NCI-H460 (cell line): ENCODE measurements around the gene MAN1A1. TPM values are rescaled to one million over a fixed set of nuclear protein-coding genes. Genes with fewer than 3 reads are reported as not detected.

Experiments
- DNase-seq: peaks from one replicate; pipeline ENCODE4 v3.0.0-alpha.2; 2016; ENCODE audit warnings: low read depth; ENCODE audit errors: extremely low read depth
- total RNA-seq: library from RNA; depleted of rRNA; stranded (reverse); fragments of >200 nt; shearing (Covaris generic); gene quantifications from 2 replicates; pipeline ENCODE4 v1.2.3, GENCODE V29; 2014

Gene MAN1A1
- total RNA-seq, 1 experiment from 2014 or later: 0.10 TPM

DNA sequence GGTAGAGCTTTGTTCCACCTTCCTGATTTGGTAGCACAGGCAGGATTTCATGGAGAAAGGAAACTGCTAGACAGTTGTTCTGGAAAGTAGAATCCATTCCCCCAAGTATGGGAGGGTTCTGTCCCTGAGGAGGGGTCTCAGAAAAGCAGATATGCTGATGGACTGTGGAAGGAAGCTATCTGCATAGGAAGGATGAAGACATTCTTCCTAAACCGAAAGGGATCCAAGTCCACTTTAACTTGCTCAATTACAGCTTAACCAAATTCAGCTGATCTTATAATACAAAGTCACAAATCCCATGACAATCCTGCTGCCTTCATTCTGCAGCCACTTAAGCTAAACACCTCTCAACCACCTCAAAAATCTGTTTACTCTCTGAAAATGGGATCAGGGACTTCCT, 2.6 kb downstream of the MAN1A1 start:
- no peak for DNase-seq

- no peak for DNase-seq
Measured at GRCh38 chr6:119346450-119346849, 3.1 kb downstream of the MAN1A1 start.

DNA sequence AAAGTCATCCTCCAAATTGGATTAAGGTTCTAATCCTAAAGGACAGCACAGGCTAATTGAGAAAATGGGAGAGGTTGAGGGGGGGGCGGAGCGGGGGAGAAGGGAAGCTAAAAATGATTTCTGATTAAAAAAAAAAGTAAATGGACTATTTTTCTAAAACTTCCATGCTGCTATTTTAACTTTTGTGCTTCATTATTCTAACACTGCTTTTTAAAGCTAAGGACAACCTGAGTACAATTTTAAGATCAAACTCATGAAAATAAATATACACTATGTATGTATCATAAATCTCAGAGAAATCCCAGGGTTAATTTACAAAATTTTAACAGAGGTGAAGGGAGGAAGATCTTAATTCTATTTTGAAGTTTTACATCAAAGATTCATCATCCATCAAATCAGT, 4.4 kb downstream of the MAN1A1 start:
- DNase-seq: no peak

DNA sequence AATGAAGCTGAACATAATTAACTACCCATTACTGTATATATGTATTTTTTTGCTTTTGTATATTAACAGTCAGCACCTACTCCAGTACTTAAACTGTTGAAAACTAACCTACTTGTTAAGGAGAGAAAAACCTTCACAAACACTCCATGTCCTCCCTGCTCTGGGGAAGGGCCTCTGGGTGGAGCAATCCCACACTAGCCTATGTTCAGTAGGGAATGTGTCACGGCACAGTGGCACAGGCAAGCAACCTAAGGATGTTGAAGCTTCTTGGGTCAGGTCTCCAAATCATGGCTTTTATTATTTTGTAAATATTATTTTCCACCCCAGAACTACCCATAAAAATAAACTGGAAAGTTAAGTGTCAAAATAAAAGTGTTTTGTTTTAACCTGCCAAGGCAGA, 5.3 kb downstream of the MAN1A1 start:
- no peak for DNase-seq

- no peak for DNase-seq
Measured at GRCh38 chr6:119343573-119344146, 5.9 kb downstream of the MAN1A1 start.

- no peak for DNase-seq
Measured at GRCh38 chr6:119343167-119343566, 6.4 kb downstream of the MAN1A1 start.

DNA sequence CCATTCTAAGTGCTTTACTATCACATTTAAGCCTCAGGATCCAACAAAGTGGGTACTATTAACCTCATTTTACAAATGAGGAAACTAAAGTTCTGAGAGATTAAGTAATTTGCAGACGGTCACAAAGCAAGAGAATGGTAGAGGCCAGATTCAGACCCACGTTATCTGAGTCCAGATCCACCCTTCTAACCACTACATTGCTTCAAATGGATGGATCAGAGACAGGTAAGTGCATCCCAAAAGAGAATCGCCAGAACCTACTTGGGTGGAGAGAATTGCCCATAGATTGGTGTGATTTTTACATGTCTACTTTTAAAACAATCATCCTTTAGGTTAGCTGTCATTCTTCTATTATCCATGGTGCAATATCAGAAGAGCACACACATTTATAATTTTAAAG, 7.1 kb downstream of the MAN1A1 start:
- DNase-seq: no peak

- no peak for DNase-seq
Measured at GRCh38 chr6:119340796-119341487, 8.6 kb downstream of the MAN1A1 start.

GRCh38 chr6:119339941-119340456, 9.6 kb downstream of the MAN1A1 start:
- no peak for DNase-seq

GRCh38 chr6:119337762-119338161, 11.8 kb downstream of the MAN1A1 start:
- no peak for DNase-seq

GRCh38 chr6:119337252-119337651, 12.3 kb downstream of the MAN1A1 start:
- no peak for DNase-seq

- DNase-seq: no peak
Measured at GRCh38 chr6:119334535-119335264, 14.9 kb downstream of the MAN1A1 start.

GRCh38 chr6:119333707-119334295, 15.8 kb downstream of the MAN1A1 start:
- DNase-seq: no peak

DNA sequence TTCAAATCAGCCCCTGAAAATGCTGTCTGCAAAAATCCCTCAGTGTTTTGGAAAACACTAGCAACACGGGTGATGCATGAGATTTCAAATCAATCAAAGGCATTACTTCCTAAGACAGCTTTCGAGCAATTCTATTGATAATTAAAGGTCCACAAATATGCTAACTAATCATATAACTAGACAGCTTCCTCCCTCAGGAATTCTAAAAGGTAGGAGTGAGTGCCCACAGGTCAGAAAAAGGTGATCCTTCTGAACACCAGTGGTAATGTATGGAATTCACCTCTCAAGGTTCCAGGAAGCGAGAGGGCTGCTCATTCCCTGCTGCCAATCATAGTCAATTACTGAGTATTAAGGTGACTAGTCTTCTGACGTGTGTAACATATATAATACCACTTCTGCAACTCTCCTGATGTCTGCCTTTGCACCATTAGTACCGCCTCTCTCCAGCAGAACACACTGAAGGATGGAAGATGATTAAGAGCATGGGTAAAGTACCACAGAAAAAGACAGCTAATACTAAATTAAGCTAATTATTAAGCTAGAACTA, 16.4 kb downstream of the MAN1A1 start:
- no peak for DNase-seq

DNA sequence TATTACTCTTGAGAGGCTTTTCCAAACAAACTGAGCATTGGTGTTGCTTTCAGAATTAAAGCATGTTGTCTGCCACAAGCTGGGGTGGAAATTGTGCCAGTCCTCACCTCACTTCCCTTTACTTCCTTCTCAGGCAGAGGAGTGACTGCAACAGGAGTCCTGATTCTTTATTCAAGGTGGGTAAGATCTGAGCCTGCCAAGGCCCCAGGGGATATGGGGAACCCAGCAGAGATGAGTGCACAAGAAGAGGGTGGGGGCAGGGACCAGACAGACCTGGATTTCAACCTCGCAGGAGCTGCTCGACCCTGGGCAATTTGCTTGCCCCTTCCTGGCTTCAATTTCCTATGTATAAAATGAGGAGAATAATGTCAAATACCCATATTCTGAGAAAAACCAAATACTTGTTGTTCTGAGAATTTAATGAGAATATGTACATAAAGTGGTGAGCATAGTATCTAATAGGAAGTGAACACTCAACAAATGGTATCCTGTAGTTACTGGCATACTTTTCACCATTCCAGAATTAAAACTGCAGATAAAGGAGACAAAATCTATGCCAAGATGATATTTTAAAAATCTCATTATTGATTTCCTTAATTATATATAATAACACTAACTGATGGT, 17.8 kb downstream of the MAN1A1 start:
- DNase-seq: no peak

GRCh38 chr6:119330520-119331113, 18.9 kb downstream of the MAN1A1 start:
- no peak for DNase-seq

- no peak for DNase-seq
Measured at GRCh38 chr6:119329794-119330180, 19.8 kb downstream of the MAN1A1 start.

- no peak for DNase-seq
Measured at GRCh38 chr6:119328892-119329793, 20.4 kb downstream of the MAN1A1 start.

DNA sequence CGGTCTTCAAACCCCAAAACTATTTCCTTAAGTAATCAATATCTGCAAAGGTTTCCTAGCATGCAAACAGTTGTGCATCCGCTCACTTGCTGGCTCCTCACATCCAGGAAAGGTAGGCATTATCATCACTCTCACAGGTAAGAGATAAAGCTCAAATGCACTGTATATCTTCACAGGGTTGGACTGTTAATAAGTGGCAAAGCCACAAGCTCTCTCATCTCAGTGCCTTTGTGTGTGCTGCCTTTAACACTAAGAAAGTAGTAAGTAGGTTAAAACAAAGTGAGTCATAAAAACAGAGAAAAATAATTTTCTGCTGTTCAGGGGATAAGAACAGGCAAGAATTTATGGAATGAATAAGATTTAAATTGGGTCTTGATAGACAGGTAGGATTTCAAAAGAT, 21.3 kb downstream of the MAN1A1 start:
- no peak for DNase-seq
